CD4-positive, alpha-beta T cell treated with Interleukin-17A for 1 hour (primary cell): ENCODE measurements around the gene SYPL1.
A peak's percentile ranks its signal among the peaks of the same experiment; 100 is the strongest.

Experiments
- DNase-seq: peaks from one replicate; pipeline ENCODE4 v3.0.0-alpha.2; 2020

The SYPL1 gene

DNA sequence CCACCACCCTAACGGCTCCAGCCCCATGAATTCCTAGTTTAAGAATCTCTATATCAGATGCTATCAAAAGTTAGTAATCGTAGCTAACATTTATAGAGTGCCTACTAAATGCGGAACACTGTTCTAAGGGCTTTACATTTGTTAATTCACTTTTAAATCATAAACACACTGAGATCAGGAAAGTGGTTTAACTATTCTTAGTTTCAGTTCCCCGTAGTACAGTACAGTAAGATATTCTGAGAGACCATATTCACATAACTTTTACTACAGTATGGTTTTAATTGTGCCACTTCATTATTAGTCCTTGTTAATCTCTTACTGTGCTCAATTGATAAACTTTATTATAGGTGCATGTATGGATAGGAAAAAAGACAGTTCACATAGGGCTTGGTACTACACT, 22.5 kb downstream of the SYPL1 start:
- no peak for DNase-seq

DNA sequence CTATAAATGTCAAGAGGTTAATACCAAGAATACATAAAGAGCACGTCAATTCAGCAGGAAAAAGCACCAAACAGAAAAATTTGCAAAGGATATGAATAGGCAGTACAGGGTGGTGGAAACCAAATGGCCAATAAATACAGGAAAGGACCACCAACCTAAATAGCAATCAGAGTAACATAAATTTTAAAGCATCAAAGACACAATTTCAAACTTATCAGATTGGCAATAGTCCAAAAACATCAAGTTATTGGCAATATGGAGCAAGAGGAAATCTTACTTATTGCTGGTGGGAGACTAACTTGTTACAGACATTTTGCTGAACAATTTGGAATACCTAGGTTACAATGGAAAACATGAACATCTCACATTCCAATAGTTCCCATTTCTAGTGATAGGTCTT, 24.1 kb downstream of the SYPL1 start:
- DNase-seq: no peak

DNA sequence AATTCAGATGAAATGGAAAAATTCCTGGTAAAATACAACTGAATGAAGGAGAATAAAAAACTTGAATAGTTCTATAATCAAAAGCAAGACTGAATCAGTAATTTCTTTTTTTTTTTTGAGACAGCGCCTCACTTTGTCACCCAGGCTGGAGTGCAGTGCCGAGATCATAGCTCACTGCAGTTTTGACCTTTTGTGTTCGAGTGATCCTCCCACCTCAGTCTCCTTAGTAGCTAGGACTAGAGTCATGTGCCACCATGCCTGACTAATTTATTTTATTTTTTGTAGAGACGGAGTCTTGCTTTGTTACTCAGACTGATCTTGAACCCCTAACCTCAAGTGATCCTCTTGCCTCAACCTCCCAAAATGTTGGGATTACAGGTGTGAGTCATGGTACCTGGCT, 26.1 kb downstream of the SYPL1 start:
- no peak for DNase-seq

DNA sequence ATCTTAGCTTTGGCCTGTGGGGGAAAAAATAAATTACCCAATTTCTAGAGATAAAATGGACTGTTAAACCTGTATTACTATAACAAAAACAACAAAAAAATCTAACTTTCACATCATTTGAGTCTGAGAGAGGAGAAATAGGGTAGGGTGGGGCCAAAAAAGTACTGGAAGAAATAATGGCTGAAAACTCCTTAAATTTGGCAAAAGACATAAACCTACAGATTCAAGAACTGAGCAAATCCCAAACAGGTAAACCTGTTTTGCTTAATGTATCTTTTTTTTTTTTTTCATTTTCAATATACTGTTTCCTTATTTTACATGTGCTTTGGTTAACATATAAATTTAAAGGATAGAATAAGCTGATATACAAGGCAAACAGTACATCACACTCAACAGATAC, 27.1 kb downstream of the SYPL1 start:
- DNase-seq: no peak

DNA sequence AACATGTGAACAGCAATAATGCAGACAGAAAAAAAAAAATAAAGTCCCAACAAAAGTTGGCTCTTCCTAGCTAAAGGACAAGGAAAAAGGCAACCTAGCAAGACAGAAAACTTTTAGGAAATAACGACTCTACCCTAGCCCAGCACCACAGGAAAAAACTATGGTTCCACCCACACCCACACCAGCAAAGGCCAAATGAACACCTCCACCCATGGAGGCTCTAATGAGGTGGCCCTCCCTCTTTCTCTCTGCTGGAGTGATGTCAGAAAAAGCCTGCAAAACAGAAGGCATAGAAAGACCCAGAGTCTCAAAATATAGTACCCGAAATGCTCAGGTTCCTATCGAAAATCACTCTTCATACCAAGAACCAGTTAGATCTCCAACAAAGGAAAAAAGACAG, 28.4 kb downstream of the SYPL1 start:
- DNase-seq: no peak

DNA sequence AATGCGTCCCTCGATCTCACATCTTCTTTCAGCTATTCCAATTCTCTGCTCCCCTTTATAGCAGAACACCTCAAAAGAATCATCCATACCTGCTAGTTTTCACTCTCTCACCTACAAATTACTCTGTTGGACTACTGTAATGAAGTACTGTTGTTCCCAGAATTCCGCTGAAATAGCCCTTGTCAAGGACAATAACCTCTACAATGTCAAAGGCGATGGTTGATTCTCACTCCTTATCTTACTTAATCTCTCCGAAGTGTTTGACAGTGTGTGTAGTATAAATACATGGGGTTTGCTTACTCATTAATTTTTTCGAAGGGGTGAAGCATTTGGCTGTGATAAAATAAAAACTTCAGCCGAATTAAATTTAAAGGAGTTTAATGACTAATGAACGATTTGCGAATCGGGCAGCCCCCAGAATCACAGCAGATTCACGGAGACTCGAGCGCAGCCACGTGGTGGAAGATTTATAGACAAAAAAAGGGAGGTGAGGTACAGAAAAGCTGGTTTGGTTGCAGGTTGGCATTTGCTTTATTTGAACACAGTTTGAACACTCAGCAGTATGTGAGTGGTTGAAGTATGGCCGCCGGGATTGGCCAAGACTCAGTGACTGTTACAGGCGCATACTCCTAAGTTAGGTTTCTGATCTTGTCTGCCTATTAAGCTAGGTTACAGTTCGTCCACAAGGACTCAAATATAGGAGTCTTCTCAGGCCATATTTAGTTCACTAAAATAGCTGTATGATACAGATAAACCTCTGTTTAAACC, 29.8 kb downstream of the SYPL1 start:
- no peak for DNase-seq

DNA sequence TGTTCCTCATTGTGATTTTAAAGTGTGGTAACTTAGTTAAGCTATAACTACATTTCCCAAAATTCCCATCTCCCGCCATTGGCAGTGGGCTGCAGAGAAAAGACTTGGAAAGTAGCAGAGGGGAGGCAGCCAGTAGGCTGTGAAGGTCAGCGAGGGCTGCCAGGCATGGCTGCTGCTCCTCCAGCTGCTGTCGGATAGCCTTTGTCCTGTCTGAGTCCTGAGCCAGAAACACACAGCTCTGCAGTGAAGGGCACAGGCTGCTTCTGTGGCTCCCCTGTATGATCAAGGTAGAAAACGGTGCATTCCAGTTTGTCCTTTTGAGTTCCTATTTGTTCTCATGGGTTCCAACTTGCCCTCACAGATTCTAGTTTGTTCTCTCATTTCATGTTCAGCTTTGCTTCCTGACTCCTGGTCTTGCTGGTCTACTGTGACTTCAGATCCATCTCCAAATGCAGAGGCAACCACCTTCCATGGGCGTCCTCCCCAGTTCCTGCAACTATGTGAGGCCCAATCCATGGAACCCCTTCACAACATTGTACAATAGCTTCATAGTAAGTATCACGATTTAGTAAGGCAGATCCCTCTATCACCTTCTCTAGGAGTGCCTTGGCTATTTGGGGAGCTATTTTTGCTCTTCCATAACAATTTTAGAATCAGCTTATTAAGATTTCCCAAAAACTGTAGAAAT, 31.7 kb downstream of the SYPL1 start:
- no peak for DNase-seq

DNA sequence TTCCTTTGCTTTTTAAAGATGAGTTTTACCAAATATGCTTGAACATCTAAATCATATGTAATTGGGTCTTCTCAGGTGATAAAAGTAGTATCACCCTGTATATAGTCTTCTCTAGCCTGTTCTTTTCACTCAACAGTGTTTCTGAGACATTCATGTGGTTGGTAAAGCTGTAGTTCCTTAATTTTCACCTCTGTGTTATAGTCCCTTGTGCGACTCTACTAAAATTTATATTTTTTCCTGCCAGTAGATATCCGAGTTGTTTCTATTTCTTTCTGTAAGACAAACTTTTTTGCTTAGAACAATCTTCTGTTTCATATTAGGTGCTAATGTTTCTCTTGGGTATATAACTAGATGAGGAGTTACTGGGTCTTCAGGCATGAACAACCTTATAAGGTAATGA, 35.6 kb downstream of the SYPL1 start:
- DNase-seq: no peak

DNA sequence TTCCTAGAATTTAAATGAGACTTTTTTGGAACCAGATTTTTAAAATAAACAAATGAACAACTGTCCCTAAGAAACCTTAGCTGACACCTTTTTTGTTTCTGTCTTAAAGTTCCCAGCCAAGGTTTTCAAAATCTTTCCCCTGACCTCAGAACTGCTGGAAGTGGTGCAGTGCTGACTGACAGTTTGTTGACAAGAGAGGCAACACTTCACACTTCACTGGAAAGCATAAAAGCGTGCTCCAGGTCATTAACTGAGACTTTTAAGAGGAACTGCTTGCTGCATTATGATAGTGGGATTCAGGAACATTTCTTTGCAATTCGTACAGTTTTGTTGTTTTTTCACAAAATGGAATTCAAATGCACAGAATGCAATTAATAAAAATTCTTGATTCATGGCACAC, 36.2 kb downstream of the SYPL1 start:
- DNase-seq: no peak

DNA sequence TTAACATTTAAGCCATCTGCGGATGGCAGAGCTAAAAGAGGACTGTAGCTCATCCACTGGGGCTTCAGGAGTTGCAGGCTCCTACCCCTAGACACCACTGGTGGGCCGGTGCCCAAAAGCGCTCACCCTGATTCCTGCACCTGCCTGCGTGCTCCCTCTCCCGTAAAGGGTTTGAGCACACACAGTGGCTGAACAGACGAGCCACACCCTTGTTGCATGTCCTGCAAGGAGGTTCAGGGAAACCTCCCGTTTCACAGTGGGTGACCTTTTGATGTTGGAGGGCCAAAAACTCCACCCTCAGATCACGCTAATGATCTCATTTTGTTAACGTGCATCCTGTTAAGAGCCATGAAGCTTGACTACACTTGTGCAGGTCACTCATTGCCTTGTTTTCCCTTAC, 37.9 kb downstream of the SYPL1 start:
- DNase-seq: no peak

DNA sequence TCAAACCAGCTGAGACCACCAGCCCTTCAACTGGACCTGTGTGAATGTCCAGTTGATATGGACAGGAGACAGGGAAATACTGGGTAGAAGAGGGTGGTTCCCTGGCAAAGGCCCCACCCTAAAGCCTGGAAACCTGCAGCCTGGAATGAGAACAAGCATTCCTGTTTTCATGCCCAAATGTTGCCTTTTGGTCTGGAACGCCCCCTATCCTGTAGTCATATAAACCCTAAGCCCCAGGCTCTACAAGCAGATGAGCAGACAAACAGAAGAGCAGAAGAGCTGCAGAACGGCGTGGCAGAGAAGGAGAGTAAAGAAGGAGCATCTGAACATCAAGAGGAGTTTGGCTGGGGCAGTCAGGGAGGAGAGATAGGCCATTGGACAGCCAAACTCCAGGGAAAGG, 38.4 kb downstream of the SYPL1 start:
- DNase-seq: no peak

DNA sequence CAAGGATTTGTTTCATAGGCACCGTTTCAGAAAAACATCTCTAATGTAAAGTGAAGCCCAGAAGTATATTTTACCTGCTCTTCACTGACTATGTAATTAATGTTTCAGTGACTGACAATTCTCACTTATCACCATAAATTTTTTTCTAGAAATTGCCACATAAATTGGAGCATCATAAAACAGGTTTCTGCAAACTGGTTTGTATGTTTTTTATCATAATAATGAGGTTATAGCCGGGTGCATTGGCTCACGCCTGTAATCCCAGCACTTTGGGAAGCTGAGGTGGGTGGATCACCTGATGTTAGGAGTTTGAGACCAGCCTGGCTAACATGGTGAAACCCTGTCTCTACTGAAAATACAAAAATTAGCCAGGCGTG, 39.4 kb downstream of the SYPL1 start:
- no peak for DNase-seq

DNA sequence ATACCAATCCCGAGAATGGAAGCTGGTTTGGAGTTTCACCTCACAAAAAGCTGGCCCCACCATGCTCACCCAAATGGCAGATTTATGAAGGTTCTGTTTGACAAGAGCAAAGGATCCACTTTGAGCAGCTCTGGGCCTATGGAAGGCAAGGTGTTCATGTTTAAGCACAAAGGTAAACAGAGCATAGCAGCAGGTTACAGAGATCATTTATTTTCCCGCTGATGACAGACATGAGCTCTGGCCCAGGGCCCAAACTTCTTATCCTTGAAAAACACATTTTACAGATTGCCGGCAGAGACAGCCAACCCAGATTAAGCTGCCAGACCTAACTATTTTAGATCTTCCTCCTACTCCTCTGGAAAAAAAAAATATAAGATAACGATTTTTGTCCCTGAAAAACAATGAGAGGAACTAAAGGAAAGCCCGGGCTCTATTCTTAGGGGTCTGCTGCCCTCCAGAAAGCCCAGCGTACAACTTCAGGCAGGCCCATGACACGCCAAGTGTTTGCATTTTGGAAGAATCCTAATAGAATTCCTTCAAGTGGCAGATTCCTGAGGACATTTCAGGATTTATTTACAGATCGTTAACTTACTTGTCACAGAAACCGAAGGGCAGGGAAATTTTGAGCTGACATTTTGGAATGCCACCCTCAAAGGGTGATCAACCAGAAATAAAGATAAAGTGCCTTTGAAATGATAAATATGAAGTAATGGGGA, 40.0 kb downstream of the SYPL1 start:
- DNase-seq: no peak

DNA sequence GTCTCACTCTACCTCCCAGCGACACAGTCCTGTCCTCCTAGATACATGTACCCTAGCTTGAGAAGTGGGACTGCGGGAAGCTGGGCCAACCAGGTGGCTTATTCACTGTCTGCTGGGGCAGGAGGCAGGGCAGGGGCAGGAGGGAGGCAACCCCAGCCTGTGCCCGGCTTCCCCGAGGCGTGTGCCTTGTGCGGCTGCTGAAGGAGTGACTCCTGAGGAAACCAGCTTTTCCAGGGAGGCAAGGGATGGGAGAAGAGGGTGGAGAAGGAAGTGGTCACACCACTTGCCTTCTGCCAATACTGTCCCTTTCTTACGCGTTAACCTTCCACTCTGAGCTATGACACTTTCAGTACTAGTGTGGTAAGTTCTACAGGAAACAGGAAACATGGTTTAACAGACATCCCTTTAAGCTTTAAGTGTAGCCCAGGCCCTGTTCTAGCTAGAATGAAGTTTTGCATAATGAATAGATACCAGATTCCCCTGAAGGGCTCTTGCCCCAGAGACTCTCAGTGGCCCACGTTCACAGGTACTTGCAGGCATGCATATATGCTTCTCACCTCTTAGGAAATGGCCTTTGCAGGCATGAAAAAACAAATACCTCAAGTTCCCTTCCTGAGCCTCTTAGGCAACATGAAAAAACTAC, 40.6 kb downstream of the SYPL1 start:
- peak; percentile 71 for DNase-seq

DNA sequence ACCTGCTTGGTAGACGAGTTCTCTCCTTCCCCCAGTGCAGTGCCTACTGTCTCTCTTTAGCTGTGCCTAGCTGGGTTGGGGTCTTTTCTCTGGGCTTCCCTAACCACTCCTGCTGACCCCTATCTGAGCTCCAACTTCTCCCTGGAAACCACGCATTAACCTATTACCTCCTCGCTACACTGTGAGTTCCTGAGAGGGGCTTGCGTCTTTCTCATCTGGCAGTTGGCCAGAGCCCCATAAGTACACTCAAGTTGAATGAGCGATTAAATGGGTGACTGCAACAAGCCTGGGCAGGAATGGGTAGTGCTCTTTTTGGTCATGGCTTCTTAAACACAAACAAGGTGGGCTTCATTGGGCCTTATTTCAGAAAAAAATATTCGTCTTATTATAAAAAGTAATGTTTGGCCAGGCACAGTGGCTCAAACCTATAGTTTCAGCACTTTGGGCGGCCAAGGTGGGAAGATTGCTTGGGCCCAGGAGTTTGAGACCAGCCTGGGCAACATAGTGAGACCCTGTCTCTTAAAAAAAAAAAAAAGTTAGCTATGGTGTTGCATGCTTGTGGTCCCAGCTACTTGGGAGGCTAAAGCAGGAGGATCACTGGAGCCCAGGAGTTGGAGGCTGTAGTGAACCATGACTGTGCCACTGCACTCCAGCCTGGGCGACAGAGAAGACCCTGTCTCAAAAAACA, 41.4 kb downstream of the SYPL1 start:
- DNase-seq: no peak

DNA sequence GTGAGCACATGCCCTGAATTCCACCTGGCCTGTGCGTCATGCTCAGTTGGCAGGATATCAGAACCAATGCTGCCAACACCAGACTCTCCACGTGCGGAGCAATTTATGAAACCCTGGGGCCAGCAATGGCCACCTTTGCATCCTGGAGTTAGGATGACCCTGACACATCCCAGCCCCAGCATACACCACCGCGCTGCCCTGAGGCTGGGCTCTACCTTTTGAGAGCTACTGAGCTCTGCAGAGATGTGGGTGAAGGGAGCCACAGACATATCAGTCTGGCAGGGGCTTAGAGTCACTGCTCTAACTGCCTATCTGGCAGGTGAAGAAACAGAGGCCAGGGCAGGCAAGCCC, 41.9 kb downstream of the SYPL1 start:
- DNase-seq: no peak

DNA sequence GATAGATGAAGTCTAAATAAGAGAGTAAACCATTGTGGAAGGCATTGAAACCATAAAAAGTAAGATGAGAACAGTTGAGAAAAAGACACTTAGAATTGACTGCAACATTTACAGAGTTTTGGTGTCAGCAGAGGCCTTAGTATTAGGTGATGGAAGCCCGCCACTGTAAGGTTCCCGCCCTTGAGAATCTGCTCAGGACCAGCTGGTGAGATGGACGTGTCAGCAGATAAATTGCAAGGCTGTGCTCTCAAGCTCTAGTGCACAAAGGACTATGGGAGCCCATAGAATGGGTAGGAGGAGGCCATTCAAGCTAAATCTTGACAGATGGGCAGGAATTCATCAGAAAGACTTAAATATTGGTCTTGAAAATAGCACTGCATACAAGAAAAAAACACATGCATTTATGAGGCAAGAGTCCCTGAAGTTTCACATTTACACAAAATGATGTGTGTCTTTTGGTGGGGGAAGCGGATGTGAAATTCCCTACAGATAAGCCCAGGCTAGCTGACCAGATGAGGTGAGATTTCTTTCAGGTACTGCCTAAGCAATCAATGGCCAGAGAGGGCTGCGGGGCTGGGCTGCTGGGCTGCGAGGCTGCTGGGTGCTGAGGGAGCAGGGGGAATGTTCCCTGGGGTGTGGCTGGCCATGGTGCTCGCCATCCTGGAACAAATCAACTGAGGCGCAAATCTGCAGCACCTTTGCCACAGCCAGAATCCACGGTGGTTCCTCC, 42.5 kb downstream of the SYPL1 start:
- no peak for DNase-seq

DNA sequence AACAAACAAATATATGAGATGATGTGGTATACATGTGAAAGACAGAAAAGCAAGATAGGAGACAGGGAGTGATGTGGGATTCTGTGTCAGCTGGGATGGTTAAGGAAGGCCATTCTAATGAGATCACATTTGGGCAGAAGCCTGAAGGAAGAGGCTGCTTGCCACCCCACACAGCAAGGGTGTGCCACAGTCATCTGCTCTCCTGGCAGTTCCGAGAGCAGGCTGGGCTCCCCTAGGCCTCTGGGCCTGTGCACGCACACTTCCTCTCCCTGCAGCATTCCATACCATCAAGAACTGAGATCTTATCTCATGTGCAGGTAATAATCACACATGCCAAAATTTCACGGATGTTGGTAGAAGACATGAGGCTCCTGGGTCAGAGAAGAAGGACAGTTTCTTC, 43.1 kb downstream of the SYPL1 start:
- no peak for DNase-seq

DNA sequence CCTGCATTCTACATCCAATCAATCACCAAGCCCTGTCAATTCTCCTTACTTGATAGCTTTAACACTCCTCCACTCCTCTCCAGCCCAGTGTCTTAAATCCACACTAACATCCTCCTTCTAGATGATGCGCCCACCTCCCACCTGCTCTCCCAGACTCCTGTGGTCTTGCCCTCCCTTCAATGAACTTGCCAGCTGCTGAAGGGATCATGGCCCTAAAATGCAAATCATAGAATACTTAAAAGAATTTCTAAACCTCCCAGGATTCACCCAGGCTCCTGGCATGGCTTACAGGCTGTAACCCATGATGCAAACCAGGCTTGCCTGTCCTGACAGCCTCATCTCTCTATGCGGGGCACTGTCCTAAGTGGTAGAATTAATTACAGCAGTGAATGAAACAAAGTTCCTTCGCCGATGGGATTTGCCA, 43.6 kb downstream of the SYPL1 start:
- no peak for DNase-seq

DNA sequence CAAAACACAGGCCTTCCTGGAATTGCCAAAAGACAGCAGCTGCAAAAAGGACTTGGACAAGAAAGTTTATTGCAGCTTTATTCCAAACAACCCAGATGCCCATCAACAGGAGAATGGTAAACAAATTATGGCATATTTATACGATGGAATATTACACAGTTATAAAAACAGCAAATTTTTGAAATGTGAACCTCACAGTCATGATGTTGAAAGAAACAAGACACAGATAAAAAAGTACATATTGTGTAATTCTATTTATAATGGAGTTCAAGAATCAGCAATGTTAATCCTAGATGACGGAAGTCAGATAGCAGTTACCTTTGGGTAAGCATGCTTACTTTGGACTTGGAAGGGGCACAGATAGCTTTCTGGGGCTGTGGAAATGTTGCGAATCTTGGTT, 44.4 kb downstream of the SYPL1 start:
- DNase-seq: no peak

DNA sequence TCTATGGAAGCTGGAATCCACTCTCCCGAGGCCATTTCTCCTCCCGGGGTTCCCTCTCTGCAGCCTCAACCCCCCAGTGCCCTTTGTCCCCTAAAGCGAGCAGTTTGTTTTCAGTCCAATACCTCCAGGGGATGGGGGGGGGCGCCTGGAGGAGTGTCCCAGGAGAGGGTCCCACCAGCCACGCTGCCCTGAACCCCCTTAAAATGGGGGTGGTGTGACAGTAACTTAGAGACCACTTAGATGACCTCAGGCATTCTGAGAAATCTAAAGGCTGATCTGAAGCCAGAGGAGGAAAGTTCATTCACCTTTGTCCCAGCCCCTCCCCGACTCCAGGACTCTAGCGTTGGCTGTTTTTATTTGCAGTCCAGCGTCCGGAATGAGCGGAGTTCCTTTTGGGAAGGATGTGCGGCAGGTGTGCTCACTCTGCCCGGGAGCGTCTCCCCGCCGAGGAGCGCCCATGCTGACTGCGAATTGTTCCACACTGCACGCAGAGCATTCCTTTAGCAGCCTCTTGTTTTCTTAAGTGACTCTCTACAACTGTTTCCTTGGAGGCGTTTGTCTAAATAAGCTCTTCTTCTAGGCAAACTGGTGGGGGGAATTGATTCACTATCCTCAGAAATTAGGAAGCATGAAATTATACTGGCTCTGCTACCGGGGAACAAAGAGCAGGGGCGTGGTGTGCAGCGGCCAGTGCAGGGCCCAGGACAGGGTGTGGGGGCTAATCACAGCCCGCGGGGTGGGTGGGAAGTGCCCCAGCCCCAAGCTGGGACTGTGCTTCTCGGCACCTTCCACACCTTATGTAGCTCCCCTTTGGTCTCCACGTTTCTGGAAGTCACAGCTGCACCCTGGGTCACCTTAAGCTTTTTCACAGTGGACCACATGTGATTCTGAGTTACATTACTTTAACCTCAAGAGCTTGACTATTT, 46.3 kb downstream of the SYPL1 start:
- DNase-seq: no peak
